ENCODE data around the gene ACTR1B. TPM values are rescaled to one million over a fixed set of nuclear protein-coding genes. Genes with fewer than 3 reads are reported as not detected.

ACTR1B gene
- total RNA-seq, 4 donors from 2014 or later, result 64.9 to 106 (median 76.3) TPM

DNA sequence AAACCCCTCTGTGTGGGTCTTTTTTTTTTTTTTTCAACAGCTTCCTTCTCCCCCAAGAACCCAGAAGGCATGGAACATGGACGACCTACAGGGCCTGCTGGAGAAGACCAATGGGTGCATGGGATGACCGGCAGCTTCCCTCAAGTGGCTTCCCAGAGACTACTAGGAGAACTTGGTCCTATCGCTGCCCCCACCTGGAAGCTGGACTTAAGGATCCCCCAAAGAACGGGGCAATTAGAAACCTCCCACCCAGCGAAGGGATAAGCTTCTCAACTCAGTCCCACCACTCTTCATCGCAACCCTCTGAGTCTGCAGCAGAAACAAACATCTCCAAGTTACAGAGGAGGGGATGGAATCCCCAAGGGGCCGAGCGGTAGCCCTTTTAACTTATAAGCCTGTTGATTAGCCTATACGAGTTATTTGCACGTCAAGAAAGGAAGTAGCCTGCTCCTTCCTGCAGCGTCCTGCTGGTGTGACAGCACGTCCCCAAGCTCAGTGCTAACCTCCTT, 1.4 kb downstream of the ACTR1B start:
- Histone ChIP-seq H3K4me3 (replicated peaks in 1 of 3) (peak overlapping the region in 1 of 3 donors; percentile 73), H3K9me3 (no peaks in the 10 kb centered on the region), H3K27me3 (no peaks in the 10 kb centered on the region), H3K4me1 (peaks cover 18 to 25% of the 10 kb centered on the region in 2 donors), H3K27ac (peak overlapping the region in 2 of 3 donors; percentile 96 to 99), H3K36me3 (peaks cover 18 to 19% of the 10 kb centered on the region in 2 donors)
- no peak for TF ChIP-seq POLR2A (IDR thresholded peaks at IDR 0.05)
- TF ChIP-seq, protein P1, sequence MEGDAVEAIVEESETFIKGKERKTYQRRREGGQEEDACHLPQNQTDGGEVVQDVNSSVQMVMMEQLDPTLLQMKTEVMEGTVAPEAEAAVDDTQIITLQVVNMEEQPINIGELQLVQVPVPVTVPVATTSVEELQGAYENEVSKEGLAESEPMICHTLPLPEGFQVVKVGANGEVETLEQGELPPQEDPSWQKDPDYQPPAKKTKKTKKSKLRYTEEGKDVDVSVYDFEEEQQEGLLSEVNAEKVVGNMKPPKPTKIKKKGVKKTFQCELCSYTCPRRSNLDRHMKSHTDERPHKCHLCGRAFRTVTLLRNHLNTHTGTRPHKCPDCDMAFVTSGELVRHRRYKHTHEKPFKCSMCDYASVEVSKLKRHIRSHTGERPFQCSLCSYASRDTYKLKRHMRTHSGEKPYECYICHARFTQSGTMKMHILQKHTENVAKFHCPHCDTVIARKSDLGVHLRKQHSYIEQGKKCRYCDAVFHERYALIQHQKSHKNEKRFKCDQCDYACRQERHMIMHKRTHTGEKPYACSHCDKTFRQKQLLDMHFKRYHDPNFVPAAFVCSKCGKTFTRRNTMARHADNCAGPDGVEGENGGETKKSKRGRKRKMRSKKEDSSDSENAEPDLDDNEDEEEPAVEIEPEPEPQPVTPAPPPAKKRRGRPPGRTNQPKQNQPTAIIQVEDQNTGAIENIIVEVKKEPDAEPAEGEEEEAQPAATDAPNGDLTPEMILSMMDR (IDR thresholded peaks at IDR 0.05), result no peak
- WGBS, 2 donors, result 33 to 36% methylated on average over 12 of the region's 12 CpGs
- no peak for DNase-seq
- intact Hi-C loops (cut with DNase I), result no loop called here

DNA sequence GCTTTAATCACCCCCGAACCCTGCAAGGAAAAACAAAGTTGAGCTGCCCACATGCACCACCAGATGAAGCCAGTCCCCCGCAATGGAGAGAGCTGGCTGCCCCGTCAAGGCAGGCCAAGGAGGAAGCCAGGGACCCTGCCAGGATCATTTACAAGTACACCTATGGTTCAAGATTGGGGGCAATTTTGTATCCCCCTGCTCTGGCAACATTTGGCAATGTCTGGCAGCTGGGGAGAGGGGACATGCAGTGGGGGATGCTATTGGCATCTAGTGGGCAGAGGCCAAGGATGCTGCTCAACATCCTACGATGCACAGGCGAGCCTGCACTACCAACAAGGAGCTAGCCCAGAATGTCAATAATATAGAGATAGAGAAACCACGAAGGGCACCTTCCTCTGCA, 1.9 kb downstream of the ACTR1B start:
- WGBS, 2 donors, result 84 to 89% methylated on average over 6 of the region's 6 CpGs
- TF ChIP-seq, protein P1 (IDR thresholded peaks at IDR 0.05), result no peak
- TF ChIP-seq POLR2A (IDR thresholded peaks at IDR 0.05), result no peak
- DNase-seq, result no peak

DNA sequence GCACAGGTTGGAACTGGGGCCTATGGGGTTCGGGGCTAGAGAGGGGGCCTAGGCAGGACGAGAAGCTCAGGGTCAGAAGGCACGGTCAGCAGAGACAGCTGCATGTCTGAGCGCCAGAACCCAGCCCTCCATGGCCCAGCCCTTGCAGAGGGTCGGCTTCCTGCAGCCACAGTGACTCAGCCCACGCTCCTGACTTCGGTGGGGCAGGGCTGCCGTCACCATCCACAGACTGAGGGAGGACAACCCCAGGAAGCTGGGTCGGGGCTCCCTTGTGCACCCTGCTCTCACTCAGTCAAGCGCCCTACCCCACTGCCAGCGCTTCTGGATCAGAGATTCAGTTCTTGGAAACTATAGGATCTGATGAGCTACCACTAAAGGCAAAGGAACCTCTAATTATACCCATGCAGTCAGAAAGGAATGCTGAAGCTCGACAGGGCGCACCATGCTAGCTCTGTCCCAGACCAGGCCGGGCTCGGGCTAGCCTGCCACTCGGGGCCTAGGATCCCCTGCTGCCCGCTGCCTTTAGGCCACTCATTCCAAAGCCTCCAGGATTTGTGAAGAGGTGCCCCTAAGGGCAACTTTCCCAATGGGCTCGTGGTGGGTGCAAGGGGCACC, 3.0 kb downstream of the ACTR1B start:
- no peak for TF ChIP-seq POLR2A (IDR thresholded peaks at IDR 0.05)
- TF ChIP-seq, protein P1 (IDR thresholded peaks at IDR 0.05), result no peak
- no peak for DNase-seq
- H3K27ac ChIP-seq, result no peak overlapping the region
- WGBS, 2 donors, result 89 to 90% methylated on average over 13 to 18 of the region's 18 CpGs
- intact Hi-C loops (cut with DNase I), result no loop called here
- H3K9me3 ChIP-seq, result no peaks in the 10 kb centered on the region
- H3K36me3 ChIP-seq, result peaks cover 30 to 35% of the 10 kb centered on the region in 2 donors
- H3K4me1 ChIP-seq, result peaks cover 18 to 25% of the 10 kb centered on the region in 2 donors
- no peaks in the 10 kb centered on the region for H3K27me3 ChIP-seq
- no peak overlapping the region for H3K4me3 ChIP-seq (replicated peaks in 1 of 3)

More for the DNA sequence above, 1.9 kb downstream of the ACTR1B start:
- Histone ChIP-seq H3K27ac (no peak overlapping the region), H3K9me3 (no peaks in the 10 kb centered on the region), H3K4me1 (peaks cover 18 to 25% of the 10 kb centered on the region in 2 donors), H3K27me3 (no peaks in the 10 kb centered on the region), H3K36me3 (peaks cover 23 to 24% of the 10 kb centered on the region in 2 donors), H3K4me3 (replicated peaks in 1 of 3) (no peak overlapping the region)
- intact Hi-C loops (cut with DNase I), result no loop called here

DNA sequence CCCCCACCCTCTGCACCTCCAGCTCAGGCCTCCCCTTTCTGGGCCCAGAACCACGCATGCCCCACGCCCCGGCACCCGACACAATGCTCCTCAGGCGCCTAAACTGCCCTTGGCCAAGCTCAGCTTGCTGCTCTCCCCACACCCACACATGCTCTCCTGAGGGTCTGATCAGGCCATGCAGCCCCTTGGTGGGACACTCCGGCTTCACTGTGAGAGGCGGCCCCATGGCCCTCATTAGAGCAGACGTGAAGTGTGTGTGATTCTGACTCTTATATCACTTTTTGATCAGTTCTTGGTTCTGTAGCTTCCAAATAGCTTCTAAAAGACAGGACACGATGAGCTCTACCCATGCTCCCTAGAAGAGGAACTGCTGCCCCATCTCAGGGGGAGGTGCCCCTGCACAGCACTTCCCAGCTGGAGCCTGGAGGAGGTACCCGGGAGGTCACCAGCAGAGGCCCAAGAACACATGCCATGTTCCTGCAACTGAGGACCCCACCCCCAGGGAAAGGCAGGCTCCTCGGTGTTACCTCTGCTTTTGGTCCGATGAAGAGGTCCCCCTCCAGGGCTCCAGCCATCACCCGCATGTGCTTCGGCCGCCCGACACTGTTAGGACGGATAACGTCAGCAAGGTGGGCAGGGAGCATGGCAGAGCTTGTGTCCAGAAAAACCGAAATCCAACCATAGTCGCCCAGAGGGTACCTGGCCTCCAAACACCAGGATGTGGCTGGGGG, 3.6 kb downstream of the ACTR1B start:
- Histone ChIP-seq H3K36me3 (peaks cover 30 to 40% of the 10 kb centered on the region in 2 donors), H3K4me3 (replicated peaks in 1 of 3) (no peak overlapping the region), H3K27me3 (no peaks in the 10 kb centered on the region), H3K4me1 (peaks cover 18 to 25% of the 10 kb centered on the region in 2 donors), H3K27ac (no peak overlapping the region), H3K9me3 (no peaks in the 10 kb centered on the region)
- no peak for DNase-seq
- intact Hi-C loops (cut with DNase I), result no loop called here
- 97 to 99% methylated on average over 18 to 20 of the region's 20 CpGs for WGBS, 2 donors
- TF ChIP-seq POLR2A (IDR thresholded peaks at IDR 0.05), result no peak

DNA sequence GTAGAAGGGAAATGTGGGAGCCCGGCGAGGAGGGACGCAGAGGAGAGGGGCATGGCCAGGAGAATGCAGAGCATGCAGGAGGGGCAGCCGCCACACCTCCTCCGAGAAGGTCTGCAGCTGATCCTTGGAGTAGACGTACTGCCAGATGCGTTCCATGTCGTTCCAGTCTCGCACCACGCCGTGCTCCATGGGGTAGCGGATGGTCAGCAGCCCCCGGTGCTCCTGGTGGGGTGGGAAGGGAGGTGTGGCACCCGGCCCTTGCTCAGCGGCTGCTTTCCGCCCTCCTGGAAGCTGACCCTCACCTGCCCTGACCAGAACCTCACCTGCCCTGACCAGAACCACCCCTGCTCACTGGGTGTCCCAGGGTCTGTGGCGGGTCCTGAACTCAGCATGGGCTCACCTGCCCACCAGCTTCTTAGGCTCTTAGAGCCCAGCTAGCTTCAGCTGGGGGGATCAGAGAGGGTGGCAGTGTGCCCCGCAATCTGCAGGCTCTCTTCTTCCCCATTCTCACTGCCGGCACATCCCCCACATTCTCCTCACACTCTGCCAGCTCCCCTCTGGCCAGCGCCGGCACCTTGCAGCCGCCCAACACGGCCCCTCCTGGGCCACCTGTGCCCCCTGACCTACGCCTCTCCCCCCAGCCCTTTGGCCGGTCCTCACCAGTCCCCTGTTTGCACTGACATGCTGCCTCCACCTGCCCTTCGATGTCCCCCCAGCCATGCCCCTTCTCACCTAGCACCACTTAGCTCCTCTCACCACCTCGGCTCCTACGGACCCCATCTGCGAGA, 4.4 kb downstream of the ACTR1B start:
- 93 to 96% methylated on average over 19 to 25 of the region's 29 CpGs for WGBS, 2 donors
- intact Hi-C loops (cut with DNase I), result no loop called here
- Histone ChIP-seq H3K4me3 (replicated peaks in 1 of 3) (no peak overlapping the region), H3K9me3 (no peaks in the 10 kb centered on the region), H3K36me3 (peaks cover 30 to 40% of the 10 kb centered on the region in 2 donors), H3K27ac (no peak overlapping the region), H3K4me1 (peaks cover 12 to 20% of the 10 kb centered on the region in 2 donors), H3K27me3 (no peaks in the 10 kb centered on the region)
- TF ChIP-seq, protein P1 (IDR thresholded peaks at IDR 0.05), result no peak
- no peak for TF ChIP-seq POLR2A (IDR thresholded peaks at IDR 0.05)
- no peak for DNase-seq
